Uterus (tissue), 4 donors: ENCODE measurements around the gene STK11IP. TPM values are rescaled to one million over a fixed set of nuclear protein-coding genes. Genes with fewer than 3 reads are reported as not detected.

Experiments used
- DNase-seq, 2 donors: peaks; one replicate each; pipeline ENCODE4 v3.0.0-alpha.2; 2019 to 2020
- H3K27ac ChIP-seq, 2 donors: fragments of 200-600 bp; sonication (generic); 1 replicate in 1 of 2; 2 replicates in 1 of 2; pipeline ENCODE4 v1.5.1; 2016 to 2018
- H3K27me3 ChIP-seq, 2 donors: fragments of 200-600 bp; sonication (generic); one replicate each; pipeline ENCODE4 v1.5.1; 2018 to 2019; ENCODE audit warnings: control low read depth in 1 of 2
- H3K36me3 ChIP-seq, 2 donors: fragments of 200-600 bp; sonication (generic); one replicate each; pipeline ENCODE4 v1.5.1; 2019; ENCODE audit warnings: control low read depth in 1 of 2
- H3K4me1 ChIP-seq, 2 donors: fragments of 200-600 bp; sonication (generic); one replicate each; pipeline ENCODE4 v1.5.1; 2018 to 2019; ENCODE audit warnings: control low read depth in 1 of 2
- H3K4me3 ChIP-seq, 2 donors: fragments of 200-600 bp; sonication (generic); 1 replicate in 1 of 2; 2 replicates in 1 of 2; pipeline ENCODE4 v1.5.1; 2018 to 2019; ENCODE audit warnings: mild to moderate bottlenecking in 1 of 2
- H3K9me3 ChIP-seq, 2 donors: fragments of 200-600 bp; sonication (generic); one replicate each; pipeline ENCODE4 v1.5.1; 2019; ENCODE audit warnings: control low read depth in 1 of 2
- CTCF ChIP-seq, 4 experiments: fragments of 200-600 bp in 2 of 4; fragments of 450-650 bp in 2 of 4; sonication (generic) in 2 of 4; IDR thresholded peaks; one replicate each; pipeline ENCODE4 v1.5.1; 2016 to 2019; ENCODE audit warnings: antibody characterized with exemption in 4 of 4, mild to moderate bottlenecking in 2 of 4, moderate library complexity in 1 of 4
- POLR2A ChIP-seq, 2 donors: fragments of 450-650 bp; IDR thresholded peaks; one replicate each; pipeline ENCODE4 v1.6.1; 2016; ENCODE audit warnings: antibody characterized with exemption in 2 of 2, mild to moderate bottlenecking in 1 of 2, moderate library complexity in 1 of 2
- intact Hi-C: fragments of 100-400 bp; cut with DNase I; formaldehyde crosslinking; loops from one replicate; pipeline ENCODE4 v1.15.1; 2023; ENCODE audit warnings: low total_unique reads
- total RNA-seq, 4 donors: library from RNA; depleted of rRNA in 3 of 4; stranded (reverse); fragments of >200 nt in 3 of 4; gene quantifications; one replicate each; pipeline versions ENCODE4 v1.1.0 to v1.2.4, GENCODE V29; 2014 to 2023
- donor health status: DM: yes; HTN: yes; CAD: no.

STK11IP gene
- total RNA-seq, 4 donors from 2014 or later: 0.51 to 28.0 (median 13.1) TPM

- Histone ChIP-seq H3K4me3 (peak overlapping the region; percentile 45 to 59), H3K4me1 (peaks cover 3 to 17% of the 10 kb centered on the region in 2 donors), H3K9me3 (no peaks in the 10 kb centered on the region), H3K27me3 (no peaks in the 10 kb centered on the region), H3K27ac (peak overlapping the region; percentile 43 to 79), H3K36me3 (no peaks in the 10 kb centered on the region)
- intact Hi-C loops: no loop called here
- TF ChIP-seq CTCF (IDR thresholded peaks at IDR 0.05) (no peak), POLR2A (IDR thresholded peaks at IDR 0.05) (peak in 1 of 2 donors; percentile 34)
- DNase-seq: peak; percentile 90 to 94
These were observed 45.1 kb upstream of the STK11IP start for GRCh38 chr2:219552382-219553167.

GRCh38 chr2:219553168-219553417 lies 44.6 kb upstream of the STK11IP start:
- H3K36me3 ChIP-seq: no peaks in the 10 kb centered on the region
- H3K4me3 ChIP-seq: peak overlapping the region; percentile 45 to 59
- intact Hi-C loops: no loop called here
- H3K4me1 ChIP-seq: peaks cover 3 to 17% of the 10 kb centered on the region in 2 donors
- no peaks in the 10 kb centered on the region for H3K27me3 ChIP-seq
- no peaks in the 10 kb centered on the region for H3K9me3 ChIP-seq
- no peak for DNase-seq
- no peak overlapping the region for H3K27ac ChIP-seq
- TF ChIP-seq CTCF (IDR thresholded peaks at IDR 0.05): no peak
- no peak for TF ChIP-seq POLR2A (IDR thresholded peaks at IDR 0.05)

GRCh38 chr2:219553463-219553963 lies 44.1 kb upstream of the STK11IP start:
- Histone ChIP-seq H3K27me3 (no peaks in the 10 kb centered on the region), H3K4me3 (no peak overlapping the region), H3K4me1 (peaks cover 3 to 17% of the 10 kb centered on the region in 2 donors), H3K36me3 (no peaks in the 10 kb centered on the region), H3K9me3 (no peaks in the 10 kb centered on the region), H3K27ac (no peak overlapping the region)
- TF ChIP-seq POLR2A (IDR thresholded peaks at IDR 0.05) (no peak), CTCF (IDR thresholded peaks at IDR 0.05) (no peak)
- no peak for DNase-seq
- intact Hi-C loops: no loop called here

GRCh38 chr2:219554350-219554749 lies 43.3 kb upstream of the STK11IP start:
- no peaks in the 10 kb centered on the region for H3K27me3 ChIP-seq
- no peak for DNase-seq
- no peak overlapping the region for H3K4me3 ChIP-seq
- peaks cover 3 to 17% of the 10 kb centered on the region in 2 donors for H3K4me1 ChIP-seq
- no peaks in the 10 kb centered on the region for H3K36me3 ChIP-seq
- no peaks in the 10 kb centered on the region for H3K9me3 ChIP-seq
- H3K27ac ChIP-seq: no peak overlapping the region
- intact Hi-C loops: no loop called here
- no peak for TF ChIP-seq CTCF (IDR thresholded peaks at IDR 0.05)
- no peak for TF ChIP-seq POLR2A (IDR thresholded peaks at IDR 0.05)

- no peaks in the 10 kb centered on the region for H3K27me3 ChIP-seq
- no peak overlapping the region for H3K4me3 ChIP-seq
- H3K9me3 ChIP-seq: no peaks in the 10 kb centered on the region
- H3K4me1 ChIP-seq: peaks cover 3 to 17% of the 10 kb centered on the region in 2 donors
- no peaks in the 10 kb centered on the region for H3K36me3 ChIP-seq
- TF ChIP-seq POLR2A (IDR thresholded peaks at IDR 0.05): no peak
- no peak for TF ChIP-seq CTCF (IDR thresholded peaks at IDR 0.05)
- no peak overlapping the region for H3K27ac ChIP-seq
- intact Hi-C loops: no loop called here
- DNase-seq: no peak
These were observed 41.7 kb upstream of the STK11IP start for GRCh38 chr2:219555956-219556355.
